ENCODE data around the gene ANKRD33B.
"Not testable (repeated sequence)": the region's sequence is repeated elsewhere in the genome, so short reads cannot be mapped to it uniquely, and the experiment has no call there.

The ANKRD33B gene

DNA sequence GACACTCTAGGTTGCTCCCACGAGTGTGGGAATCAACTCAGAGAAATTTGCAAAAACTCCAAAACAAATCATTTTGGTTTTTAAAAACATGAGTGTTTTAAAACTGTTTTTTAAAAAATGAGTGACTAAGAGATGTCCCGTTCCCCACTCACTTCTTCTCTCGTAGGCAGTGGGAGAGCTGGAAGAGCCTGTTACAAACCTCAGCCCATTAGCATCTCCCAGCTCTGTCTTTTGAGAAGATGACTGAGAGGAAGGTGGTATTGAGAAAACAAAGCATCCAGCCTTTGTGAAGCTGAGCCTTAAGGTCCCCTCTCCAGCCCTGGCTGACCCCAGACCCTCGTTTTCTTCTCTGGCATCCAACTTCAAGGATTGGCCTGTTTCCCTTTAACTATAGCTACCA is 4.7 kb upstream of the ANKRD33B start:
- FAIRE-seq: no peak

DNA sequence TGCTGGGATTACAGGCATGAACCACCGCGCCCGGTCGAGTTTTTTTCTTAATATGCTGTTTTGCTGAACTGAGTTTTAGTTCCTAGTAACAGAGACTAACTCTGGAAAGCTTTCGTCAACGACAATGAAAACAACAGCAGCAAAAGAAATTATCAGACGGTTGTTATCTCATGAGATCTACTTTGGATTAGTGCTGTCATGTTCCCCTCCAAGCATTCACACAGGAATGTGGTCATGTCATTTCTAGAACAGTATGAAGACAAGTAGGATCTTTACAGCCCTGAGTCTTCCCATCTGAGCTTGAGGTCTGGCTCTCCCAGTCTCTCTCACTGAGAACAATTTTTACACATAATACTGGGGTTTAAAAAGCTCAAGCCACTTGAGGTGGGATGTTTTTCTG is 4.0 kb upstream of the ANKRD33B start:
- FAIRE-seq: no peak

DNA sequence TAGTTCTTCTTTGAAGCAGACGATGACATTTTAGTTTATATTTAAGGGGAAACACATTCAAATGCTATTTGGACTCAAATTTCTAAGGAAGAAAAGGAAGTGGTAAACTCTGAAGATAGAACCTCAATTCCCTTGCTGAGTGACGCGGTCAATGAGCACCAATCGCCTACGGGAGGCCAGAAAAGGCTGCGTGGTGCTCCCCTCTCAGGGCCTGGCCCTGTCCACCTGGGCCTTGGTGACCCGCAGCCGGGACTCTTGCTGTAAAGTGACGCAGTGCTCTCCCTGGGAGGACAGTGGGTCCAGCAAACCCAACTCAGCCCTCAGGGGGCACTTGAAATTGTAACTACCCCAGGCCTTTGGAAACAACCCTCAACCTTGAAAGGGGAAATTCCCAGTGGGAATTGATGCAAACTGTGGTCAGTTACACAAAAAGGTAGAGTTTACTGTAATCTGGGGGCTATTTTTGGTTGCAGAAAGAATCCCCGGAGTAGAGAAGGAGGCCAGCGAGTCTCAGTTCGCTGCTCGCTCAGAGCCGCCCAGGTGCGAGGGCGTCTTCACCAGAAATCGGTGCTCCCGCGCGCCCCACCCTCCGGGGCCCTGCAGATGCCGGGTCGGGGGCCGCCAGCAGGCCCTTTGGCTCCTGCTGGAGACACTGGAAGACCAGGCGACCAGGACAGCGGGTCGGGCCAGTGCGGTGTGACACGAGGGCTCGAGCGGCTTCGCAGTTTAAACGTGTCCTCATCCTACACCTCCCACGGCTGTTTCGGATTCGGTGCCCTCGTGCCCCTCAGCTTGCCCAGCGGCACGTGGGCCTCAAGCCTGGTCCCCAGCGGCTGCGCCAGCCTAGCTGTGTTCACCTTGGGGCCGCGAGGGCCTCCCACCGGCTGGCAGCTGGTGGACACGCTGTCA is 1.4 kb upstream of the ANKRD33B start:
- no peak for FAIRE-seq

DNA sequence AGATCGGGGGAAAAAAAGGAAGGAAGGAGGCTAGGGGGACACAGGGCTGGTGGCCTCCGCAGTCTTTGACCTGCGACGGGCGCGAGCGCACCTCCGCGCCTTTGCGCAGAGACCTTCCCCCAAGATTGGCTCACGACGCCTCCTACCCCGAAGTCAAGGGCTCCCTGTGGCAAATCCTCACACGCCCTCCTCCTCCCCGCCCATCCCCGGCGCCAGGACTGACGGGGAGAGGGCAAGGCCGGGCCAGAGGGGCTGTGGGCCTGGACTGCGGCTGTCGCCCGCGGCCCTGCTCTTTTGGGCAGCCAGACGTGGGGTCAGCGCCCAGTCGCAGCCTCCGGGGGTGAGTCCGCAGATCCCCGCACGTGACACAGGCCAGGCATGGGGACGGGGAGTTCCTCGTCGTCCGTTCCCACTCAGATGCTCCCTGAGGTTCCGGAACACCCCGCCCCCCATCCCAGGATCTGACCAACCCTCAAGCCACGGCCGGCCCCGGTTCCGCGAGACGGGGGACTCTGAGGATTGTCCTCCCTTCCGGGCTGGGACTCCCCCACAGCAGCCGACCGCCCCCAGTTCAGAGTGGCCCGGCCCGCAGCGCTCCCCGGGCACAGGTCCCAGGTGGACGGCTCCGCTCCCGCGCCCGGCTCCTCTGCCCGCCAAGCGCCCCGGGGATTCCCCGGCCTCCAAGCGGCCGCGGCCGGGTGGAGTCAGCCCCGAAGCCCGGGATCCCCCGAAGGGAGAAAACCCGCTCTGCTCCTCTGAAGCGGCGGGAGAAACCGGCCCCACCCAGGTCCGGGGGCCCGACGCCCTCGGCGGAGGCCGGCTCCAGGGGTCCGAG is 543 bp upstream of the ANKRD33B start:
- FAIRE-seq: no peak

DNA sequence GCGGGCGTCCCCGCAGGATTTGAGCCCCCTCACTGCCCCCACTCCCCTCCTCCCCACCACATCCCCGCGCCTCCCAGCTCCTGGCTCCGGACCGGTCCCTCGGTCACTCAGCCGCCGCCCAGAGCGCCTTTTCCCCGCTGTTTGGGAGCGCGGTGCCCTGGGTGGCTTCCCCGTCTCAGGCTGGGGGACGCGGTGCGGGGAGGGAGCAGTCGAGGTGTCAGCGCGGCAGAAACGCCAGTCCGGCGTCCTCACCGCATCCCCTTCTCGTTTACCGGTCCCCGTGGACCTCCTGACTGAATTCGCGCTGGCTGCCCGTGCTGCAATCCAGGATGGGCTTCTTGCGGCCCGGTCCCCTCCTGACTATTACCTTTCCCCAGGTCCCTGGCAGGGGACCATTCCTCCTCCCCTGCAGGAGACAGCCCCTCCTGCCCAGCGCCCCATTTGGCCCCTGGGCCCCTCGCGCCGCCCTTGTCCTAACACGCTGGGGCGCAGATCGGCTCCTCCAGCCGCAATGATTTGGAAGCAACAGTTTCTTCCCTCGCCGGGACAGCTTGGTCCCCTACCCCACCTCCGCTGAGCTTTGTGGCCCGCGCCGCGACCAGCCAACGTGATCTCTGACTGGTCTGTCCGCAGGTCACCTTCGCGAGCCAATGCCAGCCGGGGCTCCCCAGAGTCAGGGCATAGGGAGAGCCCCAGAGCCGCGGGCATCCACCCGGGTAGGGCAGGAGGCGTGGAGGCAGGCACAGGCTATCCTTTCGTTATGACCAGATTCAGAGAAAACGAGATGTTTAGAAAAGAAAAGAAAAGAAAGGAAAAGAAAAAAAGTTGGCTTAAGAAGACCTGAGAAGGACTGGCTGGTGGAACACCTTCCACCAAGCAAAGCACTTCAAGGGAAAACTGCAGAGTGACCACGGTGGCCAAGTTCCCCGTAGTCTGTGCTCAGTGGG is 1.2 kb downstream of the ANKRD33B start:
- no peak for FAIRE-seq

DNA sequence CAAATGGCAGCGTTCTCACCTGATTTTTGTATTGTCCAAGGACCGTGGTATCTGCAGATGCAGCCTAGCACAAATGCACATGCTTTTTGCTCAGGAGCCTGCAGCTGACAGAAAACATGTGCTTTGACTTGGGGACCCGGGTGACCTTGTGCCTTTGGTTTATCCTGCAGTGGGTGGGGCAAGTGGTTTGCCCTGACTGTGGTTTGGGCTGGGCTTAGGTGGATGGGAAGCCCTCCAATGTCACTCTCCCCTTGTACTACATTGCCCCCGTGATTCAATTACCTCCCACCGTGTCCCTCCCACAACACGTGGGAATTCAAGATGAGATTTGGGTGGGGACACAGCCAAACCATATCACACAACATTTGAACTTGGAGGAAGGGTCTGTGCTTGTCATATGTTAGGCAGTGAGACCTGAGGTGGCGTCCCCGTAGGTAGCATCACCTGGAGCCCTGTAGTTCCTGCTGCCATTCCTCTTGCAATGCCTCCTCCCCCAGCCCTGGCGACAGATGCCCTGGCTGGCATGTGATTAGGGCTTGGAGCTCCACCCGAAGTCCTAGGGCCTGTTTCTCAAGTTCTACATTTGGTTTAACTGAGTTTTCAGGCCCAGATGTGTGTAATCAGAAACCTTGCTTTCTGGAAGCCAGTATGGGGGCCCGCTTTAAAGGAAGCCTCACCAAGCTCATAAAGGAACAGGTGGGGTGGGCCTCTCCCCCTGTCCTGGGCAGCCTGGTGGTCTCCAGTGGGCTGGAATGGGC is 2.1 kb downstream of the ANKRD33B start:
- no peak for FAIRE-seq

DNA sequence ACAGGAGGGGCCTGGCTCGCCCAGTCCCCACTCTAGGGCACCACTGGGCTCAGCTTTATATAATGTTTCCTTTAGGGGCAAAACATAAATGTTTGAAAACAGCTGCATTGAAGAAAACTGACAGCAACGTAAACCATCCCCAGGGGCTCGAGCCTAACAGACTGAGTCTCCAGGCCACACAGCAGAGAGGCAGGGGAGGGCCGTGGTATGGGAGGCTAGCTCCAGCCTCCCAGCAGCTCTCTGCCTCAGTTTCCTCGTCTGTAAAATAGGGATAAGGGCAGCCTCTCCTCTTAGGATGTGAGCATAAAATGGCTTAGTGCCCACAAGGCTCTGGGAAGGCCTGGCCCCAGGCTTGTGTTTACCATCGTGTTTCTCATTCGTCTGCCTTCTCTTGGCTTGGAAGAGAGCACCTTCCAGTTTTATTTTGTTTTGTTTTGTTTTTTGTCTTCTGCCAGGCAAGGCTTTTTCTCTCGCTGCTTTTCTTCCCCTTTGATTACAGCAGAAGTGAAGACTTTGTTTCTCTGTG is 2.7 kb downstream of the ANKRD33B start:
- FAIRE-seq: no peak

DNA sequence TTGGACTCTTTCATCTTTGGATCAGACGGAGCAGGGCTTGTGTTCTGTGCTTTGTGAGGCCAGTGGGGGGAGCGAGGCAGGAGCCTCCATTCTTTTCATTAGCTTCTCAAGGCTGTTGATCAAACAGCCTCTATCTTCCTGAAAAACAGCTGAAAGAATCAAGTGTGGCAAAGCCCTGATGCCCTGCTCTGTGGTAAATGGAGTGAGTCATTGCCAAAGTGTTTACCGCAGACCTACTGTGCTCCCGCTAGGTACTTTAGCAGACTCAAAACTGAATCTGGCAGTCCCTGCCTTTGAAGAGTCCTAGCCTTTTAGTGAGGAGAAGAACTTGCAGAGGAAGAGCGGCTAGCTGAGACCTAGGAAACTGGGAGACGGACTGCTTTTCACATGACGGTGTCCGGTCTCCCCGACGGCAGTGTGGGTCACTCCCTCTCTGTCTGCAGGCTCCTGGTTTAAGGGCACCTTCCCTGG is 3.3 kb downstream of the ANKRD33B start:
- FAIRE-seq: no peak

DNA sequence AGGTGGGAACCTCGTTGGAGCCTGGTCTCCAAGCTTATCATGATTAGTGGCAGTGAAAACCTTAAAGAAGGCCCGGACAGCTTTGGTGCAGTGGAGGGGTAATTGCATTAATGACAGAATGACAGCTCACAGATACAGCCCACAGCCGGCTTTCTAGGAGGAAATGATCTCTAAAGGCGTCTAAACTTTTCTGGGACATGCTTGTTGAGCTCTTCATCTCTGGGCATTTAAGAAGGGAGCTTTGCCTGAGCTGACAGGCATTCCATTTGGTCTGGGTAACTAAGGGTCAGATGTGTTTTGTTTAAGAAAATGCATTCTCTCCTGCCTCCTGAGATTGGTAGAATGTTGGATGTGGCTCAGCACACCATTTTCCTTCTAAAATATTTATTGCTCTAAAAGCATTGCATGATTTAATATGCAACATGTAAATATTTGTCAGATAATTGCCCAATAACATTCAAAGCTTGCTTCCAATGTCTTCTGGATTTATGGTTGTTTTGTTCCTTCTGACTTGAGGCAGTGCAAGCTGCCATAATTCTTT is 4.0 kb downstream of the ANKRD33B start:
- no peak for FAIRE-seq

DNA sequence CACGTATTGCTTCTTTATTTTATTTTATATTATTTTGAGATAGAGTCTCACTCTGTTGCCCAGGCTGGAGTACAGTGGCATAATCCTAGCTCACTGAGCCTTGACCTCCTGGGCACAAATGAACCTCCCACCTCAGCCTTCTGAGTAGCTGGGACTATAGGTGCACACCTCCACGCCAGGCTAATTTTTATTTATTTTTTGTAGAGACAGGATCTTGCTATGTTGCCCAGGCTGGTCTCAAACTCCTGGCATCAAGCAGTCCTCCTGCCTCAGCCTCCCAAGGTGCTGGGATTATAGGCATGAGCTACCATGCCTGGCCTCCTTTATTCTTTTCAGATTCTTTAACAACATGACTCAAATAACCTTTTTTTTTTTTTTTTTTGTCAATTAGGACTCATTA is 6.7 kb downstream of the ANKRD33B start:
- FAIRE-seq: not testable (repeated sequence)

DNA sequence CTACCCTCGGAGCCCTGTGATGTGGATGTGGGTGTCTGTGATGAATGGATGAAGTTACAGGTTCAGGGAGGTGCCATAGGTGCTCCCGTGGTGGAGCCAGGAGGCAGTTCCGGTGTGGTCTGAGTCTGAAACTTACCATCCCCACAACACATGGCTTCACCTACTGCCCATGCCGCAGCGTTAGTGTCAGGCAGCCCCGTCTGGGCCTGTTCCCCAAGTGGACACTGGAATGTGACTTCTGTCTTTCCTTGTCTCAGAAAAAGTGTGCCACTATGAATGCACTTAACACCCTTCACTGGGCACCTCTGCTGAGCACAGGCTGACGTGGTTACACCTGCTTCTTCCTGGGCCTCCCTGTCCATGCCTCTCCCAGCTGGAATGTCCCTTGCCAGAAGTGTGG is 8.6 kb downstream of the ANKRD33B start:
- FAIRE-seq: no peak

DNA sequence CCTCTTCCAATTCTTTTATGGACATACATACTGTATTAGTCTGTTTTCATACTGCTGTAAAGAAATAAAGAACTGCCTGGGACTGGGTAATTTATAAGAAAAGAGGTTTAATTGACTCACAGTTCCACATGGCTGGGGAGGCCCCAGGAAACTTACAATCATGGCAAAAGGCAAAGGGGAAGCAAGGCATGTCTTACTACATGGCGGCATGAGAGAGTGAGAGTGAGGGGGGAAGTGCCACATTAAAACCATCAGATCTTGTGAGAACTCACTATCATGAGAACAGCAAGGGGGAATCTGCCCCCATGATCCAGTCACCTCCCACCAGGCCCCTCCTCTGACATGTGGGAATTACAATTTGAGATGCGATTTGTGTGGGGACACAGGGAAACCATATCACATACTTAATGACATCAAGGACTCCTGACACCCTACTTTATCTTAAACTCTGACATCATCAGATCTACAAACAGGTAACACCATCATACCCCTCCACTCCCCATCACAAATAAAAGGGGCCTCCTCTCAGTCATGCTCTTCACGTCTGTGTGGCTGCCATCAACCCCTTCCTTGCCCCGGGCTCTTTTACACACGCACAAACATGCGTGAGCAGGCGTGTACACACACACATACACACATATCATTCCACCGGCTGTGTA is 9.7 kb downstream of the ANKRD33B start:
- FAIRE-seq: no peak

DNA sequence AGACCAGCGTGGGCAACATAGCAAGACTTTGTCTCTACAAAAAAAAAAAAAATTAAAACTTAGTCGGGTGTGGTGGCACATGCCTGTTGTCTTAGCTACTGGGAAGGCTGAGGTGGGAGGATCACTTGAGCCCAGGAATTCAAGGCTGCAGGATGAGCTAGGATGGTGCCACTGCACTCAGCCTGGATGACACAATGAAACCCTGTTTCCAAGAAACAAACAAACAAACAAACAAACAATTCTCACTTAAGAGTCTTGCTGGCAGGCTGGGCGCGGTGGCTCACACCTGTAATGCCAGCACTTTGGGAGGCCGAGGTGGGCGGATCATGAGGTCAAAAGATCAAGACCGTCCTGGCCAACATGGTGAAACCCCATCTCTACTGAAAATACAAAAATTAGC is 11.0 kb downstream of the ANKRD33B start:
- not testable (repeated sequence) for FAIRE-seq

DNA sequence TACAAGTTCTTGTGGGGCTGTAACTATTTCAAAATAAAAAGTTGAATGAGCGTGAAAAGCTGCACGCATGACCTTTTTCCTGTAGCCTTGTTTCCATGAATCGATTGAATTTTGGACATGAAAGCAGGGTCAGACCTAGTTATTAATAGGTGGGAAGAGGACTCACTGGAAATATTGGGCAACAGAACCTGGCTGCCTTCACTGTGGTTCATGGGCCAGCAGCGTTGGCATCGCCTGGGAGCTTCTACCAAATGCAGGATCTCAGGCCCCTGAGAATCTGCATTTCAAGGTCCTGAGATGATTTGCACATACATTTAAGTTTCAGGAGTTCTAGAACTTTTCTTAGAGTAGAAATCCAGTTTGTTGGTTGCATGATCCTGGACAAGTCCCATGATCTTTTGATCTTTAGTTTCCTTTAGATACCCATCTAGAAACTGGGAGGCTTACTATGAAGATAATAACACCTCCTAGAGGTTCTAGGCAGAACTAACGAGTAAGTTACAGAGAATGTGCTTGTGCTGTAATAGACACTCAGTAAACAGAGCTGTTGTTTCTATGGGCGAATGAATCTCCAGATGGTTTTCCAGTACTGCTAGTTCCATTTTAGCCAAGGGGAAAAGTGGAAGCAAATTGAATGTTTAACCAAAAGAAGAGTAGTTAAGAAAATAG is 12.4 kb downstream of the ANKRD33B start:
- no peak for FAIRE-seq

DNA sequence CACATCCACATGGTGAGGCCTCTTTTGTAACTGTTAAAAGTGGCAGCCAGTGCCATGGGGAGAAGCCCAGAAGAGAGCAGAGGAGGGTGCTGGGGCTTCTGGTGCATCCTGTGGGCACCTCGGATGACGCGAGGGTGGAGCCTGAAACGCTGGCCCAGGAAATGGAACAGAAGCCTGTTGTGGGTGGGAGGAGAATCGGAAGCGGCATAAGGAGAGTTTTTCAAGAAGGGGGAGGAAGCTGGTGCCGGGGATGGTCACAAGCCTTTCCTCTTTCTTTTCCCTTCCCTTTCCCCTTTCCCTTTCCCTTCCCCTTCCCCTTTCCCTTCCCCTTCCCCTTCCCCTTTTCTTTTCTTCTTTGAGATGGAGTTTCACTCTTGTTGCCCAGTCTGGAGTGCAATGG is 12.9 kb downstream of the ANKRD33B start:
- no peak for FAIRE-seq

DNA sequence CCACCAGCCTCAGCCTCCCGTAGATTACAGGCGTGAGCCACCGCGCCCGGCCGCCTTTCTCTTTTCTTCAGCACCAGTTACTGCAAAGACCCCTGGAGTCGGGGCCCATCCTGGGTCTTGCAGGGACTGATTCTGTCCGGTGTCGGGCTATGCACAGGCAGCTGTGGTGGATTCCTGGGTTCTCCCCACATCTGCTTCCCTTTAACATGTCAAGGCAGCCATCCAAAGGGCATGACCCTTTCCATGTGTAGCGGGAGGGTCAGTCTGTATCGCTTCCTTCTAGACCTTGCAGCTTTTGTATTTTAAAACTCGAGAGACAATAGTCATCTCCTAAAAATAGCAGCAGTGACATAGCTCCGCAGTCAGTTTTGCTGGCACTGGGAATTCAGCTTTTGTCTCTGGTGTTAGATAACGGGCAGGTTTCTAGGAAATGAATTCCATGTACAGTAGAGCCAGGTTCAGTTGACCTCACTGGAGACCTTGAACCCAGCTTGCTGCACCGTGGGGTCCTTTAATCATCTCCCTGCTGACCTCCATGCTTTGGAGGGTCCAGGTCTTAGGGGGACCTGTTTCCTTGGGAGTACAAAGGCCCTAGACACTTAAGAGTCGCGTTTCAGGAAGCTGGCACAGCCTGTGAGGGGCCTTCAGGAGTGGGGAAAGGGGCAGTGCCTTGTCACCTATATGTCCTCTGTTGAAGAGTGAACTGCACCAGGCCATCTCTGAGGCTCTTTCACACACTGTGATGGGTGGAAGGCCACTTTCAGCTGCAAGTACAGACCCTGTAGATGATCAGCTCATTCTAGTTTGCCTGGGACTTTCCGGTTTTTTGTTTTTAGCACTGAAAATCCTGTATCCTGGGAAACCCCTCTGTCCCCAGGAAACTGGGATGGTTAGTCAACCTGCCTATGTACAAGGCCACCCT is 13.8 kb downstream of the ANKRD33B start:
- FAIRE-seq: no peak

DNA sequence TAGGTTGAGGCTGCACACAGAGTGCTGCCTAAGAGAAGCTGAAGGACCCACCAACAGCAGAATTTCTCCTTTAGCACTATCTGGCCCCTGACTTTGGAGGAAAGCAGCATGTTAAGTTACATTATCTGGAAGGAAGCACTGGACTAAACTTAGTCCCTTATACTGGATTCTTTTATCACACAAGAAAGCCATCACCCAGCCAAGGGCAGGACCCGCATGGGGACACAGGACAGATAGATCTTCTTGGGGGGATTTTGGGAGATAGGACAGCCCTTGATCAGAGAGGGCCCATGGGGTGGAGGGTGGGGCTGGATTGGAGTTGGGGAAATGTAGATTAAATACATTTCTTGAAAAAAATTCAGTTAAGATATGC is 14.4 kb downstream of the ANKRD33B start:
- no peak for FAIRE-seq

DNA sequence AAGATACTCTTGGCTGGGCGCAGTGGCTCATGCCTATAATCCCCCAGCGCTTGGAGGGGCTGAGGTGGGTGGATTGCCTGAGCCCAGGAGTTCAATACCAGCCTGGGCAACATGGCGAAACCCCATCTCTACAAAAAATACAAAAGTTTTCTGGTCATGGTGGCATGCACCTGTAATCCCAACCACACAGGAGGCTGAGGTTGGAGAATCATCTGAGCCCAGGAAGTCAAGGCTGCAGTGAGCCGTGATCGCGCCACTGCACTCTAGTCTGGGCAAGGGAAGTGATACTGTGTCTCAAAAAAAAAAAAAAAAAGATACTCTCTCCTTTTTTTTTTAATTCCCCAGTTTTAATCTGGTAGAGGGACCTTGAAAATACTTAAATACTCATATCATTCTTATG is 15.0 kb downstream of the ANKRD33B start:
- FAIRE-seq: no peak
